Parathyroid adenoma (tissue), 2 donors: ENCODE measurements around the gene ZDHHC11B.

Source experiments
- H2AFZ ChIP-seq: fragments of 300-600 bp; sonication (generic); one replicate; pipeline ENCODE4 v1.7.0; 2017; ENCODE audit warnings: antibody characterized with exemption, mild to moderate bottlenecking
- H3K27ac ChIP-seq: fragments of 300-600 bp; sonication (generic); one replicate; pipeline ENCODE4 v1.7.0; 2017
- H3K27me3 ChIP-seq: fragments of 300-600 bp; sonication (generic); one replicate; pipeline ENCODE4 v1.7.0; 2017; ENCODE audit warnings: low read length; ENCODE audit not compliant: control insufficient read depth, insufficient read depth
- H3K36me3 ChIP-seq: fragments of 300-600 bp; sonication (generic); one replicate; pipeline ENCODE4 v1.7.0; 2017; ENCODE audit warnings: low read length; ENCODE audit not compliant: control insufficient read depth, insufficient read depth
- H3K4me1 ChIP-seq: fragments of 300-600 bp; sonication (generic); one replicate; pipeline ENCODE4 v1.7.0; 2017; ENCODE audit warnings: control low read depth
- H3K4me2 ChIP-seq: fragments of 300-600 bp; sonication (generic); one replicate; pipeline ENCODE4 v1.7.0; 2017; ENCODE audit warnings: low read length
- H3K4me3 ChIP-seq: fragments of 300-600 bp; sonication (generic); one replicate; pipeline ENCODE4 v1.7.0; 2017; ENCODE audit warnings: low read depth, low read length
- H3K79me2 ChIP-seq: fragments of 300-600 bp; sonication (generic); one replicate; pipeline ENCODE4 v1.7.0; 2017; ENCODE audit warnings: control low read depth
- H3K9ac ChIP-seq: fragments of 300-600 bp; sonication (generic); one replicate; pipeline ENCODE4 v1.7.0; 2017; ENCODE audit warnings: mild to moderate bottlenecking
- H3K9me3 ChIP-seq: fragments of 300-600 bp; sonication (generic); one replicate; pipeline ENCODE4 v1.7.0; 2017; ENCODE audit warnings: low read length; ENCODE audit not compliant: control insufficient read depth
- CTCF ChIP-seq: fragments of 300-600 bp; sonication (generic); IDR thresholded peaks from one replicate; pipeline ENCODE4 v1.7.0; 2017; ENCODE audit warnings: antibody characterized with exemption, mild to moderate bottlenecking
- donor health status: primary hyperparathyroidism.

The ZDHHC11B gene

GRCh38 chr5:673831-674629 lies 110.5 kb downstream of the ZDHHC11B start:
- no peak overlapping the region for H3K9ac ChIP-seq
- TF ChIP-seq CTCF: no peak
- no peaks in the 10 kb centered on the region for H3K36me3 ChIP-seq
- H3K27me3 ChIP-seq: no peaks in the 10 kb centered on the region
- no peaks in the 10 kb centered on the region for H3K9me3 ChIP-seq
- peaks cover 19% of the 10 kb centered on the region for H3K4me1 ChIP-seq
- H2AFZ ChIP-seq: no peak overlapping the region
- H3K79me2 ChIP-seq: no peaks in the 10 kb centered on the region
- no peak overlapping the region for H3K27ac ChIP-seq
- H3K4me3 ChIP-seq: no peak overlapping the region
- no peak overlapping the region for H3K4me2 ChIP-seq

GRCh38 chr5:673161-673830 lies 111.2 kb downstream of the ZDHHC11B start:
- Histone ChIP-seq H3K27me3 (no peaks in the 10 kb centered on the region), H3K4me1 (peaks cover 19% of the 10 kb centered on the region), H2AFZ (no peak overlapping the region), H3K79me2 (no peaks in the 10 kb centered on the region), H3K4me2 (peak overlapping the region; percentile 45), H3K36me3 (no peaks in the 10 kb centered on the region), H3K27ac (no peak overlapping the region), H3K9me3 (no peaks in the 10 kb centered on the region), H3K9ac (no peak overlapping the region), H3K4me3 (peak overlapping the region; percentile 27)
- TF ChIP-seq CTCF: no peak

GRCh38 chr5:672329-673160 lies 112.0 kb downstream of the ZDHHC11B start:
- Histone ChIP-seq H3K4me1 (peaks cover 19% of the 10 kb centered on the region), H3K36me3 (no peaks in the 10 kb centered on the region), H3K4me2 (peak overlapping the region; percentile 45), H3K27ac (peak overlapping the region; percentile 29), H3K9ac (no peak overlapping the region), H3K4me3 (peak overlapping the region; percentile 27), H3K79me2 (no peaks in the 10 kb centered on the region), H2AFZ (no peak overlapping the region), H3K9me3 (no peaks in the 10 kb centered on the region), H3K27me3 (no peaks in the 10 kb centered on the region)
- no peak for TF ChIP-seq CTCF

- H2AFZ ChIP-seq: peak overlapping the region; percentile 58
- H3K4me3 ChIP-seq: no peak overlapping the region
- no peaks in the 10 kb centered on the region for H3K9me3 ChIP-seq
- no peak overlapping the region for H3K27ac ChIP-seq
- H3K27me3 ChIP-seq: no peaks in the 10 kb centered on the region
- H3K4me2 ChIP-seq: peak overlapping the region; percentile 45
- peaks cover 19% of the 10 kb centered on the region for H3K4me1 ChIP-seq
- no peaks in the 10 kb centered on the region for H3K36me3 ChIP-seq
- peak; percentile 98 for TF ChIP-seq CTCF
- H3K9ac ChIP-seq: no peak overlapping the region
- no peaks in the 10 kb centered on the region for H3K79me2 ChIP-seq
Measured at GRCh38 chr5:671459-672328, 112.8 kb downstream of the ZDHHC11B start.
